GM23338 (cell line): ENCODE data around the gene PAX6.

ENCODE experiments used
- CREB1 ChIP-seq: fragments of 250-450 bp; sonication (Bioruptor Pico); IDR thresholded peaks from 2 replicates; pipeline ENCODE4 v1.5.0; 2020; ENCODE audit warnings: low read depth, mild to moderate bottlenecking, moderate library complexity
- EZH2 ChIP-seq: fragments of 200-600 bp; sonication (generic); IDR thresholded peaks from one replicate; pipeline ENCODE4 v1.8.0; 2017; ENCODE audit warnings: antibody characterized with exemption, mild to moderate bottlenecking, low read depth; ENCODE audit not compliant: unreplicated experiment
- EZH2phosphoT487 ChIP-seq: fragments of 200-600 bp; sonication (generic); IDR thresholded peaks from one replicate; pipeline ENCODE4 v1.8.1; 2018; ENCODE audit warnings: antibody characterized with exemption; ENCODE audit not compliant: unreplicated experiment
- JUNB ChIP-seq: IDR thresholded peaks from one replicate; pipeline ENCODE4 v1.6.1; 2016; ENCODE audit warnings: antibody characterized with exemption; ENCODE audit not compliant: unreplicated experiment
- NANOG ChIP-seq: IDR thresholded peaks from 2 replicates; pipeline ENCODE4 v1.6.1; 2016; ENCODE audit warnings: antibody characterized with exemption, borderline replicate concordance
- POLR2AphosphoS5 ChIP-seq: IDR thresholded peaks from 2 replicates; pipeline ENCODE4 v1.6.1; 2016; ENCODE audit warnings: antibody characterized with exemption, low read depth
- ZNF114 ChIP-seq: fragments of 250-450 bp; sonication (Bioruptor Pico); IDR thresholded peaks from 2 replicates; pipeline ENCODE4 v1.5.0; 2020; ENCODE audit warnings: mild to moderate bottlenecking, moderate library complexity
- TF ChIP-seq, protein P1 (sequence below), 2 experiments: fragments of 200-600 bp in 1 of 2; sonication (generic) in 1 of 2; conservative IDR thresholded peaks; 2 replicates each; pipeline versions ENCODE4 v1.5.1 to v1.6.1; 2016 to 2017; ENCODE audit warnings: antibody characterized with exemption in 2 of 2, low read depth in 2 of 2, mild to moderate bottlenecking in 2 of 2, moderate library complexity in 1 of 2
- TF ChIP-seq, protein P2 (sequence below): IDR thresholded peaks from one replicate; pipeline ENCODE4 v1.6.1; 2018; ENCODE audit warnings: antibody characterized with exemption; ENCODE audit not compliant: unreplicated experiment
- TF ChIP-seq, protein P3 (sequence below): IDR thresholded peaks from 2 replicates; pipeline ENCODE4 v1.6.1; 2016; ENCODE audit warnings: antibody characterized with exemption

DNA sequence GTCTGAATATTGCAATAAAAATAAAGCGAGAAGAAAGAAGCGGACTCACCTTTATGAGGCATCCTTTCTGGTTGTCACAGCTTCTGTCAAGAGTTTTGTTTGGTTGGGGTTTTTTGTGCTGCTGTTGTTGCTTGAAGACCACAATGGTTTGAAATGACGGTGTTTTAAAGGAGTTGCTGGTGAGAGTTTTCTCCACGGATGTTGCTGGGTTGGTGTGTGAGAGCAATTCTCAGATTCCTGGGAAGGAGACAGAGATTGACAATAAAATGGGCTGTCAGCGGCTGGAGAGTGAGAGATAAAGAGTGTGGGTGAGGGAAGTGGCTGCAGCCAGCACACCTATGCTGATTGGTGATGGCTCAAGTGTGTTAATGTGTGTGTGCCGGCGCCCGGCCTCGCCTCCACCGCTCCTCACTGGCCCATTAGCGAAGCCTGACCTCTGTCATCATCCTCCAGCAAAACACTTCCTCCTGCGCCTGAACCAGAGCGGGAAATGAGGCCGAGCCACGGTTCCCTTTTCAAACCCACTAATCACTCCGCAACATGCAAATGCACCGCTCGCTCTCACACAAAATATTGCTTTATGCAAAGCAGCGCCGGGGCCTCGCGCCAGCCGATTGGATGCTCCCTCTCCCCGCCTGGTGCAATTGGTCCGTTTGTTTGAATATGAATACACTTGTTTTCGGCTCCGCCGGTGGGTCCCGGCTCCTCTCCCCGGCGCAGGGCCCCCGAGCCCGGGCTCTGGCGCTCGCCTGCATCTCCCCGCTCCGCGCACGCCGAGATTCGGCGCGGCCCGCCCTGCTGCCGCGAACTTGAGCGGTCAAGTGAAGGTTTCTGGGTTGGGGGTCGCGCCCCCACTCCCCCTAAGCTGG, at the start of gene PAX6:
- no peak for TF ChIP-seq POLR2AphosphoS5
- TF ChIP-seq, protein P1, sequence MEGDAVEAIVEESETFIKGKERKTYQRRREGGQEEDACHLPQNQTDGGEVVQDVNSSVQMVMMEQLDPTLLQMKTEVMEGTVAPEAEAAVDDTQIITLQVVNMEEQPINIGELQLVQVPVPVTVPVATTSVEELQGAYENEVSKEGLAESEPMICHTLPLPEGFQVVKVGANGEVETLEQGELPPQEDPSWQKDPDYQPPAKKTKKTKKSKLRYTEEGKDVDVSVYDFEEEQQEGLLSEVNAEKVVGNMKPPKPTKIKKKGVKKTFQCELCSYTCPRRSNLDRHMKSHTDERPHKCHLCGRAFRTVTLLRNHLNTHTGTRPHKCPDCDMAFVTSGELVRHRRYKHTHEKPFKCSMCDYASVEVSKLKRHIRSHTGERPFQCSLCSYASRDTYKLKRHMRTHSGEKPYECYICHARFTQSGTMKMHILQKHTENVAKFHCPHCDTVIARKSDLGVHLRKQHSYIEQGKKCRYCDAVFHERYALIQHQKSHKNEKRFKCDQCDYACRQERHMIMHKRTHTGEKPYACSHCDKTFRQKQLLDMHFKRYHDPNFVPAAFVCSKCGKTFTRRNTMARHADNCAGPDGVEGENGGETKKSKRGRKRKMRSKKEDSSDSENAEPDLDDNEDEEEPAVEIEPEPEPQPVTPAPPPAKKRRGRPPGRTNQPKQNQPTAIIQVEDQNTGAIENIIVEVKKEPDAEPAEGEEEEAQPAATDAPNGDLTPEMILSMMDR (conservative IDR thresholded peaks at IDR 0.05; ENCODE audit: low read depth in 2 of 2) = no peak
- no peak for TF ChIP-seq ZNF114 (CRISPR knock-in tag)
- TF ChIP-seq CREB1 (CRISPR knock-in tag) = peak; percentile 40; the same call in 1 of the 2 replicates
- TF ChIP-seq EZH2 = peak; percentile 89
- TF ChIP-seq EZH2phosphoT487 = no peak
- TF ChIP-seq, protein P2, sequence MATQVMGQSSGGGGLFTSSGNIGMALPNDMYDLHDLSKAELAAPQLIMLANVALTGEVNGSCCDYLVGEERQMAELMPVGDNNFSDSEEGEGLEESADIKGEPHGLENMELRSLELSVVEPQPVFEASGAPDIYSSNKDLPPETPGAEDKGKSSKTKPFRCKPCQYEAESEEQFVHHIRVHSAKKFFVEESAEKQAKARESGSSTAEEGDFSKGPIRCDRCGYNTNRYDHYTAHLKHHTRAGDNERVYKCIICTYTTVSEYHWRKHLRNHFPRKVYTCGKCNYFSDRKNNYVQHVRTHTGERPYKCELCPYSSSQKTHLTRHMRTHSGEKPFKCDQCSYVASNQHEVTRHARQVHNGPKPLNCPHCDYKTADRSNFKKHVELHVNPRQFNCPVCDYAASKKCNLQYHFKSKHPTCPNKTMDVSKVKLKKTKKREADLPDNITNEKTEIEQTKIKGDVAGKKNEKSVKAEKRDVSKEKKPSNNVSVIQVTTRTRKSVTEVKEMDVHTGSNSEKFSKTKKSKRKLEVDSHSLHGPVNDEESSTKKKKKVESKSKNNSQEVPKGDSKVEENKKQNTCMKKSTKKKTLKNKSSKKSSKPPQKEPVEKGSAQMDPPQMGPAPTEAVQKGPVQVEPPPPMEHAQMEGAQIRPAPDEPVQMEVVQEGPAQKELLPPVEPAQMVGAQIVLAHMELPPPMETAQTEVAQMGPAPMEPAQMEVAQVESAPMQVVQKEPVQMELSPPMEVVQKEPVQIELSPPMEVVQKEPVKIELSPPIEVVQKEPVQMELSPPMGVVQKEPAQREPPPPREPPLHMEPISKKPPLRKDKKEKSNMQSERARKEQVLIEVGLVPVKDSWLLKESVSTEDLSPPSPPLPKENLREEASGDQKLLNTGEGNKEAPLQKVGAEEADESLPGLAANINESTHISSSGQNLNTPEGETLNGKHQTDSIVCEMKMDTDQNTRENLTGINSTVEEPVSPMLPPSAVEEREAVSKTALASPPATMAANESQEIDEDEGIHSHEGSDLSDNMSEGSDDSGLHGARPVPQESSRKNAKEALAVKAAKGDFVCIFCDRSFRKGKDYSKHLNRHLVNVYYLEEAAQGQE = no peak
- TF ChIP-seq JUNB = no peak
- TF ChIP-seq, protein P3, sequence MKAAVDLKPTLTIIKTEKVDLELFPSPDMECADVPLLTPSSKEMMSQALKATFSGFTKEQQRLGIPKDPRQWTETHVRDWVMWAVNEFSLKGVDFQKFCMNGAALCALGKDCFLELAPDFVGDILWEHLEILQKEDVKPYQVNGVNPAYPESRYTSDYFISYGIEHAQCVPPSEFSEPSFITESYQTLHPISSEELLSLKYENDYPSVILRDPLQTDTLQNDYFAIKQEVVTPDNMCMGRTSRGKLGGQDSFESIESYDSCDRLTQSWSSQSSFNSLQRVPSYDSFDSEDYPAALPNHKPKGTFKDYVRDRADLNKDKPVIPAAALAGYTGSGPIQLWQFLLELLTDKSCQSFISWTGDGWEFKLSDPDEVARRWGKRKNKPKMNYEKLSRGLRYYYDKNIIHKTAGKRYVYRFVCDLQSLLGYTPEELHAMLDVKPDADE = no peak
- TF ChIP-seq NANOG = no peak
